A549 treated with AZD9567 at 1 μM for 4 hours (cell line): Measurements from ENCODE around the gene TTC24. TPM values are rescaled to one million over a fixed set of nuclear protein-coding genes. Genes with fewer than 3 reads are reported as not detected.

Experiments
- total RNA-seq: library from RNA; stranded (reverse); fragments of 200-300 nt; extraction: Qiagen RNA extraction; gene quantifications from 5 replicates; pipeline ENCODE4 v1.2.3, GENCODE V29; 2022; ENCODE audit not compliant: insufficient read depth

The TTC24 gene
- not detected in 5 replicates for total RNA-seq

DNA sequence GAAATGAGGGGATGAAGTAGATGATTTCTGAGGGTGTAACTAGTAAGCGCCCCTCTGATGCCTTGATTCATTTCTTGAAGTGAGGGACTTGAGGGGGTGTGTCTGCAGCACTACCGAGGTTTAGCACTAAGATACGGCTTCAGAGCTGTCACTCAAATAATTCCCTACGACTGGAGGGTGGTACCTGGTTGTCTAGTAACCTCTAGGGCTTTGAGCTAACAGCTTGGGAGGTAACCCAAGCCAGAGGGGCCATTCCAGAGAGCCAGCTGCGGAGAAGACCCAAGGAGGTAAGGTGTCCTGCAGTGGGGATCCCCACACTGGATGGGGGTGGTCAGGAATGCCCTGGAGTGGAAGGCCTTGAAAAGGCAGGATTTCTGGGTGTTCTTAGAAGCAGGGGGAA lies at the start of gene TTC24:
TSS of gene TTC24 (plus strand) at position 252 of the 400 bp plus-strand sequence. CDS start 1,642 bp downstream, outside the sequence.

DNA sequence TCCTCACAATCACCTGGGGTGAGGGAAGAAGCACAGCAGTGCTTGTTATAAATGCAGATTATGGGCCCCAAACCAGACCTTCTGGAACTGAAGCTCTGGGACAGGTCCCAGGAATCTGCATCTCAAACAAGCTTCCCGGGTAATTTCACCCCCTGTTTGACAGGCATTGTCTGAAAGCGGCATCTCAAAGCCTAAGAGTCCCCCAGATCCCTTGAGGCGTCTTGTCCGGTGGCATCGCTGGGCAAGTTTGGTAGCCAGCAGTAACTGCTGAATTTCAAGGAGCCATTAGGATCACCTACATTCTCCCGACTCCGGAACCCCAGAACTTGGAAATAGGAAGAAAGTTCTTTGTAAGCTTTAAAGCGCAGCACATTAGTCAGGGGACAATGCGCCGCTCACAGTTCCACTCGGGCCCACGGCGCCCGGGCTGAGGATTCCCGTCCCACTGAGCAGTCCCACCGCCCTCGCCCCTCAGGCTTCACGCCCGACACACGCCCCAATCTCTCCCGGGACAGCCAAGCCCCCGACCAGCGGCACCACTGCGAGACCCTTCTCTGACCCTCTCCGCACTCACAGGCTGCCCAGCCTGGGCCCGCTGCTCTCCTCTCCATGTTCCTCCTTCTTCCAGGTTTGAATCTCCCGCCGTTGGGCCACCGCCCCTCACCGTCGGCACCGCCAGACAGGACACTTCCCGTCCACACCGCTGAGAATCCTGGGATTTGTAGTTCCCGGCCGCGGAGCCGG lies 7.4 kb upstream of the TTC24 start, which contains the start of gene IQGAP3:
TSS of gene IQGAP3 (minus strand) at position 647 of the 744 bp plus-strand sequence. CDS start at position 611, 36 bp downstream.

DNA sequence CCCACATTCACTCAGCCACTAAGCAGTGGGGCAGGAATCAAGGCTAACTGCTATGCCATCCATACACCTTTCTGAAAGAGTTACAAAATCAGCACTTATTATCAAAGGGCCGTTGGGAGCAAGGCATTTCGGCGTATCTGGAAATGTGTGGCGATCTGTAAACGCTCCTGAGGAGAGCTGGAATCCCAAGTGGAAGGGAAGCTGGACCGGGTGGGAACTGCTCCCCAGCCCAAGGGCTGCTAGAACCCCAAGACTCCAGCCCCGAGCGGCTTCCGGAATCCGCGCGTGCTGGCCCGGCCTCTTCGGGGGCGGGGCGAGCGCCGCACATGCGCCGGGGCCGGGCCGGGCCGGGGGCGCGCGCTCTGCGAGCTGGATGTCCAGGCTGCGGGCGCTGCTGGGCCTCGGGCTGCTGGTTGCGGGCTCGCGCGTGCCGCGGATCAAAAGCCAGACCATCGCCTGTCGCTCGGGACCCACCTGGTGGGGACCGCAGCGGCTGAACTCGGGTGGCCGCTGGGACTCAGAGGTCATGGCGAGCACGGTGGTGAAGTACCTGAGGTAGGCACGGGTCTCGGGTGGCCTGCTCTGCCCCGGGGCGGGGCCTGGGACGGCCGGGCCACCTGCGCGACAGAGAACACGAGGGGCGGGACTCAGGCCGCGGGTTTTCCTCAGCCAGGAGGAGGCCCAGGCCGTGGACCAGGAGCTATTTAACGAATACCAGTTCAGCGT lies 12.1 kb downstream of the TTC24 start, which contains the start of gene NAXE:
TSS of gene NAXE (plus strand) at position 345 of the 726 bp plus-strand sequence. CDS start at position 374, 29 bp downstream.

DNA sequence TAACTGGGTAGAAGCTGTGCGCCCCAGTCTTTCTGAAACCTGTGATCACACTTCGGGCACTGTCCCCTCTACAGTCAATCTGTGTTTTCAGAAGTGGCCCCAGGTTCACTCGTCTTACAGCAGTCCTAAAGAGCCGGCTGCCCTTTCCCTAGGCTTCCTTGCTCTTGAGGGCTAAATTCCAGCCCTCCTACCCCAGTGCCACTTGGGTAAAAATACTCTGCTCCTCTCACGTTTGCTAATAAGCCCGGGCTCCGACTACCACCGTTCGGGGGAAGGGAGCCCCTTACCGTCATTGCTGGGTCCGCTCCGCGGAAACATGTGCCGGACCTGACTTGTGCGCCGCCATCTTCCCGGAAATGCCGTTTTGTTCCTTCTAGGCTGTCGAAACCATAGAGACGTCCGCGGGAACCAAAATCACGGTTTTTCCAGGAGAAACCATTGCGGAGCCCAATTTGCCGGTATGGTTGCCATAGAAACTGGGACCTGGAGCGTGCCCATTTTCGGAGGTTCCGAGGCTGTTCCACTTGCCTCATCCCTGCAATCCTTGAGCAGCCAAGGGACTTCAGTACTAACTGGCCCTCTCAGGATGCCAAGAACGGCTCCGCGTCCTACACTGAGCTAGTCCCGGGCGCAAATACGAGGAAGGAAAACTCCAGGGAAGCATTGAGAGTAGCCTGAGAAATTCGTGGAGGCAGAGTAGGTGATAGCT lies 21.8 kb downstream of the TTC24 start, which contains the start of gene GPATCH4:
TSS of gene GPATCH4 (minus strand) at position 358 of the 709 bp plus-strand sequence.

DNA sequence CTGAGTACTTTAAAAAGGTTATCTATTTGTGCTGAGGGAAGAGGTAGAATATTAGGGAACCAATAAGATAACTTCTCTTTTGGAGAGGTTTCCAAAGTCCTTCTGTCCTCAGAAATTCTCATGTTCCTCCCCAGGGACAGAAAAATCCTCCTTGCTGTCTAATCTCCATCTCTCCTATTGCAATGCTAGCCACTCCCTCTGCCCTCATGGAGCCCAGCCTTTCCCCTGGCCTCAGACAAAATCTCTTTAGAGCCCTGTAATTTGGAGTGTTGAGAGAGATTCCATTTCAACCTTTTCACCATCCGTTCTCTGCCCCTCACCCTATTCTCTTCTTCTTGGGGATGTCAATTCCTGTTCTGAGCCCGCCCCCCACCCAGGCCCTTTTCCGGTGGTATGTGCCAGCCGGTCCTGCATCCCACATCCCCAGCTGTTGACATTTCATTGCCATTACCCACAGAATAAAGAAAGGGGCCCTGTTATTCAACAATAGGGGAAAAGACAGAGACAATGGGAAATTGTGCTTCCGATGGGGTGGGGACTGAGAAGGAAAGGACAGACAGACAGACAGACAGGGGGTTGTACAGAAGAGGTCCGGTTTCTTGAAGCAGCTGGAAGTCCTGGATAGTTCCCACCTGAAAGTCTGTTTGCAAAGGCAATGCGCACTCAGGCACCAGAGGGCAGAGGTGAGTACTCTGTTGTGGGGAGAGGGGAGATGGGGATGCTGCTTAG lies 39.5 kb downstream of the TTC24 start, which contains the start of gene HAPLN2:
TSS of gene HAPLN2 (plus strand) at position 563 of the 729 bp plus-strand sequence. CDS start 4,076 bp downstream, outside the sequence.

Other genes starting within 250 kb of the TTC24 start
- 373 to 424 TPM (median 396 TPM) in 5 replicates for gene CCT3, start 241.4 kb upstream of the TTC24 start, total RNA-seq
- gene TSACC, start 241.2 kb upstream of the TTC24 start, total RNA-seq = 2.2 to 2.8 TPM (median 2.3 TPM) in 4 of 5 replicates, not detected in the other
- 0.03 to 0.05 TPM in 2 of 5 replicates, not detected in the others for gene RHBG, start 210.5 kb upstream of the TTC24 start, total RNA-seq
- 20.3 to 27.7 TPM (median 24.1 TPM) in 5 replicates for gene MEF2D, start 78.9 kb upstream of the TTC24 start, total RNA-seq
- gene IQGAP3, start 7.2 kb upstream of the TTC24 start, total RNA-seq = 9.4 to 20.1 TPM (median 18.7 TPM) in 5 replicates
- 112 to 177 TPM (median 169 TPM) in 5 replicates for gene NAXE, start 12.1 kb downstream of the TTC24 start, total RNA-seq
- gene GPATCH4, start 21.8 kb downstream of the TTC24 start, total RNA-seq = 59.5 to 87.5 TPM (median 65.3 TPM) in 5 replicates
- 0.06 to 0.18 TPM (median 0.12 TPM) in 3 of 5 replicates, not detected in the others for gene HAPLN2, start 39.7 kb downstream of the TTC24 start, total RNA-seq
- 0.09 to 0.29 TPM (median 0.10 TPM) in 3 of 5 replicates, not detected in the others for gene BCAN, start 62.4 kb downstream of the TTC24 start, total RNA-seq
- gene NES, start 97.7 kb downstream of the TTC24 start, total RNA-seq = 0.90 to 1.5 TPM (median 1.1 TPM) in 5 replicates
- gene CRABP2, start 125.9 kb downstream of the TTC24 start, total RNA-seq = 6.8 to 13.3 TPM (median 8.9 TPM) in 5 replicates
- gene METTL25B, start 148.7 kb downstream of the TTC24 start, total RNA-seq = 26.2 to 29.5 TPM (median 26.9 TPM) in 5 replicates
- gene ISG20L2, start 149.0 kb downstream of the TTC24 start, total RNA-seq = 38.9 to 72.8 TPM (median 43.1 TPM) in 5 replicates
- gene MRPL24, start 161.4 kb downstream of the TTC24 start, total RNA-seq = 153 to 197 TPM (median 189 TPM) in 5 replicates
- gene HDGF, start 172.0 kb downstream of the TTC24 start, total RNA-seq = 344 to 405 TPM (median 380 TPM) in 5 replicates
- gene PRCC, start 187.8 kb downstream of the TTC24 start, total RNA-seq = 67.6 to 95.6 TPM (median 75.0 TPM) in 5 replicates
- gene SH2D2A, start 237.1 kb downstream of the TTC24 start, total RNA-seq = 2.6 to 3.6 TPM (median 2.7 TPM) in 5 replicates